ENCODE data around the gene KLHL30.

Gene KLHL30

GRCh38 chr2:238104691-238105371 is 33.6 kb upstream of the KLHL30 start:
- no peak overlapping the region for H3K9ac ChIP-seq (ENCODE audit: low read length)
- no peak overlapping the region for H3K27ac ChIP-seq (ENCODE audit: low read length)
- H3K4me2 ChIP-seq (ENCODE audit: low read depth, low read length), result no peak overlapping the region
- no peaks in the 10 kb centered on the region for H4K20me1 ChIP-seq (ENCODE audit: insufficient read depth, low read length)
- no peak overlapping the region for H3K4me3 ChIP-seq (ENCODE audit: low read length)
- no peaks in the 10 kb centered on the region for H3K9me2 ChIP-seq (replicated peaks; ENCODE audit: insufficient read depth, low read length)
- H3F3A ChIP-seq (ENCODE audit: insufficient read depth, low read length), result no peaks in the 10 kb centered on the region
- TF ChIP-seq EZH2phosphoT487 (IDR thresholded peaks at IDR 0.05; ENCODE audit: low read length) (no peak), CTCF (IDR thresholded peaks at IDR 0.05; ENCODE audit: low read length) (no peak), EZH2 (optimal IDR thresholded peaks at IDR 0.05; ENCODE audit: low read depth, low read length) (no peak)
- no peaks in the 10 kb centered on the region for H3K36me3 ChIP-seq (replicated peaks; ENCODE audit: insufficient read depth, low read length)
- no peaks in the 10 kb centered on the region for H3K27me3 ChIP-seq (replicated peaks; ENCODE audit: insufficient read depth, low read length)
- H3K4me1 ChIP-seq (ENCODE audit: low read length), result peaks cover 5% of the 10 kb centered on the region
- DNase-seq, result no peak
- no peaks in the 10 kb centered on the region for H3K9me3 ChIP-seq (replicated peaks; ENCODE audit: insufficient read depth, low read length)
- H2AFZ ChIP-seq (ENCODE audit: low read length), result no peak overlapping the region
- H3K79me2 ChIP-seq (ENCODE audit: low read length), result no peaks in the 10 kb centered on the region

GRCh38 chr2:238105506-238106338 is 32.7 kb upstream of the KLHL30 start:
- H3K27ac ChIP-seq (ENCODE audit: low read length), result no peak overlapping the region

GRCh38 chr2:238106339-238106697 is 32.1 kb upstream of the KLHL30 start:
- H3K9me3 ChIP-seq (replicated peaks; ENCODE audit: insufficient read depth, low read length), result no peaks in the 10 kb centered on the region
- H3K27me3 ChIP-seq (replicated peaks; ENCODE audit: insufficient read depth, low read length), result no peaks in the 10 kb centered on the region
- TF ChIP-seq EZH2 (optimal IDR thresholded peaks at IDR 0.05; ENCODE audit: low read depth, low read length), result no peak
- no peak for TF ChIP-seq CTCF (IDR thresholded peaks at IDR 0.05; ENCODE audit: low read length)
- no peak for TF ChIP-seq EZH2phosphoT487 (IDR thresholded peaks at IDR 0.05; ENCODE audit: low read length)
- no peak overlapping the region for H3K4me2 ChIP-seq (ENCODE audit: low read depth, low read length)
- H3K9me2 ChIP-seq (replicated peaks; ENCODE audit: insufficient read depth, low read length), result no peaks in the 10 kb centered on the region
- DNase-seq, result no peak
- no peak overlapping the region for H3K27ac ChIP-seq (ENCODE audit: low read length)
- no peaks in the 10 kb centered on the region for H3K79me2 ChIP-seq (ENCODE audit: low read length)
- no peaks in the 10 kb centered on the region for H3K36me3 ChIP-seq (replicated peaks; ENCODE audit: insufficient read depth, low read length)
- H3F3A ChIP-seq (ENCODE audit: insufficient read depth, low read length), result no peaks in the 10 kb centered on the region
- H2AFZ ChIP-seq (ENCODE audit: low read length), result no peak overlapping the region
- H3K4me3 ChIP-seq (ENCODE audit: low read length), result no peak overlapping the region
- no peak overlapping the region for H3K9ac ChIP-seq (ENCODE audit: low read length)
- peaks cover 5% of the 10 kb centered on the region for H3K4me1 ChIP-seq (ENCODE audit: low read length)
- H4K20me1 ChIP-seq (ENCODE audit: insufficient read depth, low read length), result no peaks in the 10 kb centered on the region

More at GRCh38 chr2:238105506-238106338, 32.7 kb upstream of the KLHL30 start:
- Histone ChIP-seq H3K4me1 (ENCODE audit: low read length) (peaks cover 5% of the 10 kb centered on the region), H3K4me3 (ENCODE audit: low read length) (no peak overlapping the region), H3K9me3 (replicated peaks; ENCODE audit: insufficient read depth, low read length) (no peaks in the 10 kb centered on the region), H3K79me2 (ENCODE audit: low read length) (no peaks in the 10 kb centered on the region), H2AFZ (ENCODE audit: low read length) (no peak overlapping the region), H4K20me1 (ENCODE audit: insufficient read depth, low read length) (no peaks in the 10 kb centered on the region), H3K9ac (ENCODE audit: low read length) (no peak overlapping the region), H3K27me3 (replicated peaks; ENCODE audit: insufficient read depth, low read length) (no peaks in the 10 kb centered on the region), H3F3A (ENCODE audit: insufficient read depth, low read length) (no peaks in the 10 kb centered on the region), H3K4me2 (ENCODE audit: low read depth, low read length) (no peak overlapping the region), H3K9me2 (replicated peaks; ENCODE audit: insufficient read depth, low read length) (no peaks in the 10 kb centered on the region), H3K36me3 (replicated peaks; ENCODE audit: insufficient read depth, low read length) (no peaks in the 10 kb centered on the region)
- no peak for DNase-seq
- no peak for TF ChIP-seq EZH2 (optimal IDR thresholded peaks at IDR 0.05; ENCODE audit: low read depth, low read length)
